ENCODE measurements around the gene ABT1. TPM values are rescaled to one million over a fixed set of nuclear protein-coding genes. Genes with fewer than 3 reads are reported as not detected.

ABT1 gene
- total and polyA plus RNA-seq, 11 donors, result 7.1 to 12.0 (median 8.2) TPM

GRCh38 chr6:26594730-26595632 lies 1.8 kb upstream of the ABT1 start:
- Histone ChIP-seq H3K27me3 (peaks cover 3 to 45% (median 21%) of the 10 kb centered on the region in 9 donors), H3K4me3 (peak overlapping the region in 10 of 12 donors; percentile 67 to 96 (median 87)), H3K9me3 (no peaks in the 10 kb centered on the region), H3K4me1 (peaks cover 0 to 36% (median 13%) of the 10 kb centered on the region in 12 donors), H3K27ac (peak overlapping the region in 10 of 12 donors; percentile 84 to 94 (median 88)), H3K36me3 (peaks cover 0 to 22% (median 20%) of the 10 kb centered on the region in 9 donors)
- TF ChIP-seq POLR2A (IDR thresholded peaks at IDR 0.05), result no peak
- TF ChIP-seq CTCF (IDR thresholded peaks at IDR 0.05), result no peak
- ATAC-seq (no peak), DNase-seq (no peak)
- intact Hi-C loops (cut with DNase I), result loop anchor here (1.0 to 10.0 kb wide), 11 partner anchors 22 to 1270 kb away; a partner anchor contains a TSS
- 23 to 31% (median 29%) methylated on average over 23 of the region's 23 CpGs for WGBS, 4 donors

GRCh38 chr6:26595669-26596269 lies 984 bp upstream of the ABT1 start:
- 0 to 1% (median 1%) methylated on average over 39 of the region's 39 CpGs for whole genome bisulfite sequencing, 4 donors
- ATAC-seq (peak; percentile 80 to 89 (median 87)), DNase-seq (peak; percentile 89 to 96 (median 93))

GRCh38 chr6:26597389-26597766 lies 625 bp downstream of the ABT1 start:
- WGBS, 4 donors, result 1 to 7% (median 3%) methylated on average over 8 to 10 of the region's 10 CpGs
- no peak for ATAC-seq
- Histone ChIP-seq H3K4me3 (peak overlapping the region; percentile 67 to 96 (median 87)), H3K9me3 (no peaks in the 10 kb centered on the region), H3K4me1 (peaks cover 0 to 36% (median 13%) of the 10 kb centered on the region in 12 donors), H3K36me3 (peaks cover 0 to 33% (median 27%) of the 10 kb centered on the region in 9 donors), H3K27me3 (peaks cover 0 to 24% (median 15%) of the 10 kb centered on the region in 9 donors), H3K27ac (peak overlapping the region; percentile 79 to 94 (median 88))
- DNase-seq, result no peak
- intact Hi-C loops (cut with DNase I), result loop anchor here in 7 of 10 donors (2.0 to 10.0 kb wide), 5 partner anchors 255 to 1267 kb away; a partner anchor contains a TSS
- TF ChIP-seq POLR2A (IDR thresholded peaks at IDR 0.05), result no peak
- TF ChIP-seq CTCF (IDR thresholded peaks at IDR 0.05), result no peak

More at GRCh38 chr6:26595669-26596269, 984 bp upstream of the ABT1 start:
- H3K4me3 ChIP-seq, result peak overlapping the region; percentile 67 to 96 (median 87)
- H3K27ac ChIP-seq, result peak overlapping the region in 11 of 12 donors; percentile 62 to 94 (median 87)
- H3K4me1 ChIP-seq, result peaks cover 0 to 36% (median 13%) of the 10 kb centered on the region in 12 donors
- TF ChIP-seq POLR2A (IDR thresholded peaks at IDR 0.05) (peak in 1 of 2 donors; percentile 20), CTCF (IDR thresholded peaks at IDR 0.05) (peak; percentile 25 to 99 (median 98))
- intact Hi-C loops (cut with DNase I), result loop anchor here (1.0 to 10.0 kb wide), 8 partner anchors 22 to 1269 kb away; a partner anchor contains a TSS
- peaks cover 0 to 29% (median 27%) of the 10 kb centered on the region in 9 donors for H3K36me3 ChIP-seq
- H3K9me3 ChIP-seq, result no peaks in the 10 kb centered on the region
- H3K27me3 ChIP-seq, result peaks cover 3 to 40% (median 21%) of the 10 kb centered on the region in 9 donors

Measured in heart left ventricle (tissue), 16 donors.